KOPT-K1 (cell line): ENCODE results near the gene GSG1L.

ENCODE experiments used
- H3K27ac ChIP-seq: fragments of 200-600 bp; sonication (generic); 2 replicates; pipeline ENCODE4 v1.5.1; 2016; ENCODE audit warnings: antibody characterized with exemption, mild to moderate bottlenecking, low read depth, low read length; ENCODE audit not compliant: poor library complexity, severe bottlenecking
- H3K36me3 ChIP-seq: fragments of 200-600 bp; sonication (generic); 2 replicates; pipeline ENCODE4 v1.5.1; 2017; ENCODE audit warnings: antibody characterized with exemption, mild to moderate bottlenecking, low read length, moderate library complexity; ENCODE audit not compliant: insufficient read depth
- H3K9me3 ChIP-seq: fragments of 200-600 bp; sonication (generic); 2 replicates; pipeline ENCODE4 v1.5.1; 2017; ENCODE audit warnings: antibody characterized with exemption, low read length, mild to moderate bottlenecking; ENCODE audit not compliant: insufficient read depth, poor library complexity, severe bottlenecking

Gene GSG1L

DNA sequence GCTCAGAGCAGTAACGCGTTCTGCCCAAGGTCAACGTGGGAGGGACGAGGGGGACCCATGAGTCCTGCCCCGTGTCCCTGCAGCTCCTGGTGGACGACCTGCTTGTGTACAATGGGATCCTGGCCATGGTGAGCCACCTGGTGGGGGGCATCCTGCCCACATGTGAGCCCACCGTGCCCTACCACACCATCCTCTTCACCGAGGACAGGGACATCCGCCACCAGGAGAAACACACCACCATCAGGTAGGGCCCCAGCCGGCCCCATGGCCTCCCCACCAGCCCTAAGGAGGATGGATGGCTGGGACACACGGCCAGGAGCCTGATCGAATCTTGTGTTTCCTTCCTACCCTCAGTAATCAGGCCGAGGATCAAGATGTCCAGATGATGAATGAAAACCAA lies 286.0 kb downstream of the GSG1L start:
- Histone ChIP-seq H3K27ac (no peak overlapping the region), H3K9me3 (no peaks in the 10 kb centered on the region), H3K36me3 (no peaks in the 10 kb centered on the region)

DNA sequence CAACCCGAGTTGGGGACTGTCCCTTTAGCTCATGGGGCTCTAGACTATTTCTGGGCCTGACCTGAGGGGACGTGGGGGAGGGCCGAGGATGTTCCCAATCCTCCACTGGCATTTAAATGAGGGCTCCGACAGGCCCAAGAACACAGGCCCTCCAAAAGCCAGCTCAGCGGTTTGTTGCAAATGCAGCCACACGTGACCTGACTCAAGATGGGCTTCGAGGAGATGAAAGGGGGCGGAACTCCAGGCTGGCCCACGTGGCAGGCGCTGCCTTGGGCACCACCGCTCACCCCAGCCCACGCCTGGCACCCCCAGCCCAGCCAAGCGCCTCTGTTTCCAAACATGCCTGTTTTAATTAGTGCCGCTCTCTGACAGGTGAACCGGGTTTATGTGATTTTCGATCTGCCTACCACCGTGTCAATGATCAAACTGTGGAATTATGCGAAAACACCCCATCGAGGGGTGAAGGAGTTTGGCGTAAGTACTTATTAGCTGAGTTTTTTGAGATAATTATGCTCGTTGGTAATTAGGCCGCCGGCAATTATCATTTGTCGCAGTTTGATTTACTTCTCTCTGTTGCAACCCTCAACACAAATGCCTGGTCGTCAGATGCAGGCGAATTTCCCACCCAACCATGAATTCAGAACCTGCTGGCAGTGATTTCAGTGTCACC lies 286.8 kb downstream of the GSG1L start:
- H3K27ac ChIP-seq: no peak overlapping the region
- no peaks in the 10 kb centered on the region for H3K9me3 ChIP-seq
- H3K36me3 ChIP-seq: no peaks in the 10 kb centered on the region

DNA sequence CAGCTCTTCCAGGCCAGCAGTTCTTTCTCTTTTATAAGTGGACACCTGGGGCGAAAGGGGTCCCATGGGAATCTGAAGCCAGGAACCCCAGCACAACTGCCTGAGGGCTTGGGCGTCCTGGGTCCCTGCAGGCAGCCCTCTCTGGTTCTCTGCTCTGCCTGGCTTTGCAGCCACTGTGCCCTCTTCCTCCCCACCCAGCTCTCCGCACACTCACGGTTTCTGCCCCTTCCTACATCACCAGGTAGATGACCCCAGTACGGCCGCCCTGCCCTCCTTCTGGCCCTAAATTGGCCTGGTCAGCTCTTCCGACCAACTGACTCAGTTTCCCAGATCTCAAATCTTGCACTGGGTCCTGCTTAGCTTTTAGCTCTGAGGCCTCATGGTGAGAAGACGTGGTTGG lies 288.3 kb downstream of the GSG1L start:
- no peaks in the 10 kb centered on the region for H3K36me3 ChIP-seq
- H3K9me3 ChIP-seq: no peaks in the 10 kb centered on the region
- no peak overlapping the region for H3K27ac ChIP-seq

DNA sequence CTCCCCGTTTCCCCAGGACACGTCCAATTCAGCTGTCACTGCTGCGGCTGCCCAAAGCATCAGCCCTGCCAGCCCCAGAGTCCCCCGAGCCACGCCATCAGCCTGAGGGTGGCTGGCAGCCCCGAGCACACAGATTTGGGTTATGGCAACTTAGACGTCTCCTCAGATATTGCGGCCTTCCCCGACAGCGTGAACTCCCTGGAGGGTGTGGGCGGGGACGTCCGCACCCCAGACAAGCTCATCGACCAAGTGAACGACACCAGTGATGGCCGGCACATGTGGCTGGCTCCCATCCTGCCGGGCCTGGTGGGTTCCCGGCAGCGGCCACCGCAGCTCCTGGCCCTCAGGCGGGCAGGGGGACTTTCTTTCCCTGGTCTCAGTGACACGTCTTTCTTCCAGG lies 288.7 kb downstream of the GSG1L start:
- Histone ChIP-seq H3K27ac (no peak overlapping the region), H3K36me3 (no peaks in the 10 kb centered on the region), H3K9me3 (no peaks in the 10 kb centered on the region)

DNA sequence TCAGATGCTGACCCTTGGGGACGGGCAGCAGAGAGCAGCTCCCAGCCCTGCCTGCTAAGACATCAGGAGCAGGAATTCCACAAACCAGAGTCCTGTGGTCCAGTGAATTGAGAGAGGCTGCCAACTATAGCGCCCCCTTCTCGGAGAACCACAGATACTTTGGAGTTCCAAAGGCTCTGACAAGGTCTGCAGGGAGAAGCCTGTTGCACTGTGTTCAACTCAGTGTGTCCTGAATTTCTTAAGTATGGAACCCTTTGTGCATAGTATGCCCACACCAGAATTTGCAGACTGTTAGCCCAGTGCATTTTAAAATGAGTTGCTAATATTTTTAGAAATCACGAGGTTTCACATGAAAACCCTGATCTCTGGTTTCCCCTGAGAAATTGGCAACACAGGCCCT lies 290.2 kb downstream of the GSG1L start:
- Histone ChIP-seq H3K36me3 (no peaks in the 10 kb centered on the region), H3K27ac (no peak overlapping the region), H3K9me3 (no peaks in the 10 kb centered on the region)

DNA sequence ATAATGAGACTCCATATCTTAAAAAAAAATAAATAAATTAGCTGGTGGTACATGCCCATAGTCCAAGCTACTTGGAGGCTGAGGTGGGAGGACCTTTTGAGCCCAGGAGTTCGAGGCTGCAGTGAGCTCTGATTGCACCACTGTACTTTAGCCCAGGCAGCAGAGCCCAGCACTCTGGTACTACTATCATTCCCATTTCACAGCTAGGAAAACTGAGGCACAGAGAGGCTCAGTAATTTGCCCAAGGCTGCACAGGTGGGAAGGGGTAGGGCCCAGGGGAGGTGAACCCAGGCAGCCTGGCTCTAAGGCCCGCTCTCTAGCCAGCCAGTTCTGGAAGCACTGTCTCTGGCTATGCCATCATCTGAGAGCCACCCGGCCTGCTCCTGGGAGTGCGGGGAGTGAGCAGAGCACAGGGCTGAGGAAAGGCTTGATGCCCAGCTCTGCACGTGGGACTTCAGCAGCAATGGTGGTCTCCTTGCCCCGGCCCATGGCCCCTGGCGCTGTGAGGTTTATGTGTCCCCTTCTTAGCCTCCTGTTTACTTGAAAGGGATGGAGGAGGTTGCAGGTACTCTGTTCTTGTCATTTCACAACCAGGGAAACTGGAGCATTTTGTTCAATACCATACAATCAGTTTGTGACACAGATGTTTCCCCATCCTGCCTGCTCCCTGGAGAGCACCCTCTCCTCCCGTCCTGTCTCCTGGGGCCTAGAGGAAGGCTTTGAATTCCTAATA lies 291.3 kb downstream of the GSG1L start:
- Histone ChIP-seq H3K27ac (no peak overlapping the region), H3K9me3 (no peaks in the 10 kb centered on the region), H3K36me3 (no peaks in the 10 kb centered on the region)

DNA sequence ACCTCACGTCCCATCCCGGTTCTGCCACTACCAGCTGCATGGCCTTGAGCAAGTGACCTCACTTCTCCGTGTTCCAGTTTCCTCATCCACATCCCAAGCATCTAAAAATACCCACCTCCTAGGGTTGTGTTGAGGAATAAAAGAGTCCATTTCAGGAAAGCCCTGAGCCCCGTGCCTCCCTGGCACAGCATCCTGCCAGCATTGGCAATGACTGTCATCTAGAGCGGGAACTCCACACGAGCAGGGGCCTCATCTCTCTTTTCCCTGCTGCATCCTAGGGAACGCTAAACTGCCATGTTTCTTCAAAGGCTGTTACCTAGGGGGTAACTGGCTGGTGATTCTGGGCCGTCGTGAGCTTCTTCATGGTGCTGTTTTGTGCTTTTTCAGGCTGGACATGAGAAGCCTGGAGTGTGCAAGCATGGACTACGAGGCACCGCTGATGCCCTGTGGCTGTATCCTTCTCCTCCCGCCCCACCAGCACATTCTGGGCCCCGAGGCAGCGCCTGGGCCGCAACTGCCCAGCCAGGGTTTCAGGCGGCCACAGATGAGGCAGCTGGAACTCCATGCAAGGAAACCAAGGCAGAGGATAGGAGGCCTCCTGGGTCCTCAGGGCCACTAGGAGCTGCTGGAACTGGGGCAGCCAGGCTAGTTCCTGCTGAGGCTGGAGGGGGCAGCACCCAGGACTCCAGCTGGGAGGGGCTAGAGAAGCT lies 292.2 kb downstream of the GSG1L start:
- no peaks in the 10 kb centered on the region; the same call in 1 of the 2 replicates for H3K36me3 ChIP-seq
- H3K27ac ChIP-seq: no peak overlapping the region

DNA sequence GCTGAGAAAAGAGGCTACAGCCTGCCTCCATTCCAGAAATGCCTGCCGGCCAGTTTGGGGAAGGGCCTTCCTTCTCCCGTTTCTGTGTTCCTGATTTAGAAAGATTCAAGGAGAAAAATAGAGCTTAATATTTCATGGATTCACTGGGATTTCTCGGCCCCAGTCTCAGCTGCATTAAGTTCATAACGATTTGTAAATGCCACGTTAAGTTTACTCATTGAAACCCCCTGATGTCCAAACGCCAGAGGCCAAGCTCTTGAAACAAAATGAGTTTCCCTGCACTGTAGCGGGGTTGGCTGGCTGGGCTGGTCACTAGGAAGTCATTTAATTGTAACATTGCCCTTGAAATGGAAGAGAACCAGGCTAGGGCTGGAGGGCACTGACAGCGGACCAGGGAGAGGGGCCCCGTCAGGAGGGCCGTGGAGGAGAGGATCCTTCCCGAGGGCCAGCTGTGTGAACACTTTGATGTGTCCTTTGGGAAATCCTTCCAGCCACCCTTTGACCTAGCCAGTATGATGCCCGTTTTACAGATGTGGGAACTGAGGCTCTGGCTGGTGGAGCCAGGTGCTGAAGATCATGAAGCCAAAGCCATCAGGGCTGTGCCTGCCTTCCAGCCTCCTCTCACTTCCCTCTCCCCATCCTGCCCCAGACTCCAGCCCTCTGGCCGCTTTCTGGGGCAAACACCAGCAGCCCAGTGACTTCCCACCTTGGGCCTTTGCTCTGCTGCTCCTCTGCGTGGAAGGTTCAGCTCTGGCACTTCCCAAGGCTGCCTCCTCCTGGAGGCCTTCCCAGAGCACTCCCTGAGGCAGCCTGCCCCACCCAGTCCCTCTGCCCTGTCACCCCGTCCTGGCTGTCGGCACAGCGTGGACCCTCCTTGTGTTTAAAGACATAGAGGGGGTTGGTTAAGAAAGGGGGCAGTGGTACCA lies 293.0 kb downstream of the GSG1L start:
- Histone ChIP-seq H3K9me3 (no peaks in the 10 kb centered on the region), H3K36me3 (no peaks in the 10 kb centered on the region; the same call in 1 of the 2 replicates), H3K27ac (no peak overlapping the region)

More for the DNA sequence above, 292.2 kb downstream of the GSG1L start:
- no peaks in the 10 kb centered on the region for H3K9me3 ChIP-seq

DNA sequence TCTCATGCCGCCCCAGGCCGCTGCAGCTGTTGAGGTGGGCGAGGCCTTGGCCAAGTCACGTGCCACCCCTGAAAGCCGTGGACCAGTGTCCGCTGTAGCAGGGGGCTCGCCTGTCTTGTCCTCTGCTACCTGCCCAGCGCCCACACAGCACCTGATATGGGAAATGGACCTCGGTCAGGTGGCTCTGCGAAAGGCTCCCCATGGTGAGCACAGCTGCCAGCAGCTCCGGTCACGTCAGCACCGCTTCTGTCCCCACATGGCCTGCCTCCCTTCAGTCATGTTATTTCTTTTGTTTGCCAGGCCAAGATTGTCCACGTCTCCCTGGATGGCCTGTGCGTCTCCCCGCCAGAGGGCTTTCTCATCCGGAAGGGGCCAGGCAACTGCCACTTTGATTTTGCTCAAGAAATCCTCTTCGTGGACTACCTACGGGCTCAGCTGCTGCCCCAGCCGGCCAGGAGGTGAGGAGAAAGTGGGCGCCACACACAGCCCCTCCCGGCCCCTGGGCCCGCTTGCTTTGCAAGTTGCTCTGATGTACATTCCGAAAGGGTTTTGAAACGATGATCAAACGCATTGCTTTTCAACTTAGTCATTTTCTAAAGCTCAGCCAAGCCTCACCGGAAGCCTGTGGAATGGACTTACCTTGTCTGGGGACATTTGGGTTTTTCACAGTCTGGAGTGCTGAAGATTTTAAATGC lies 293.8 kb downstream of the GSG1L start:
- Histone ChIP-seq H3K36me3 (no peaks in the 10 kb centered on the region; the same call in 1 of the 2 replicates), H3K9me3 (peaks cover 1% of the 10 kb centered on the region), H3K27ac (no peak overlapping the region)

DNA sequence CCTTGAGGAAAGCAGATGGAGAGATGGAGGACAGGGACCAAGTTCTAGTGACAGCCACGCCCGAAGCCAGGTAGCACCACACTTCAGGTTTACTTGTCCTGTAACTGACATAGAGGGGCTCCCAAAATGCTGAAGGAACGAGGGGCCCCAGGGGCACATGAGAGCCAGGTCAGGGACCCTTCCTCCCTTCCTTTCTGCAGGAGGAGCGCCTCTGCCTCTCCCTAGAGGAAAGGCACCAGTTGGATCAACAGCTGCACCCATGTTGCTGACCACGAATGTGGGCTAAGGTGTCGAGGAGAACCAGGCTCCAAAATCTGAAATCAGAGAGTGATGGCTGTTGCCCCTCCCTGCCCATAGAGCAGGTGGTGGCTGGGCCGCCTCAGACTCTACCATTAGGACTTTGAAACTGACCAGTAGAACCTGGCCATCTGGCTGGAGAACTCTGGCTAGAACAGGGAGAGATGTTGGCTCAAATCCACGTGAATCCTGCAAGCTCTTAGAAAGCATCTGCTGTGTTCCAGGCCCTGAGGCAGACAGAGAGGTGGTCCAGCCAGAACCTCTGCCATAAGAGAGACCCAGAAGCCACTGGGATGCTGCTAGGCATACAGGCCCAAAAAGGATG lies 294.8 kb downstream of the GSG1L start:
- no peak overlapping the region for H3K27ac ChIP-seq
- H3K9me3 ChIP-seq: peaks cover 11% of the 10 kb centered on the region
- H3K36me3 ChIP-seq: no peaks in the 10 kb centered on the region; the same call in 1 of the 2 replicates

DNA sequence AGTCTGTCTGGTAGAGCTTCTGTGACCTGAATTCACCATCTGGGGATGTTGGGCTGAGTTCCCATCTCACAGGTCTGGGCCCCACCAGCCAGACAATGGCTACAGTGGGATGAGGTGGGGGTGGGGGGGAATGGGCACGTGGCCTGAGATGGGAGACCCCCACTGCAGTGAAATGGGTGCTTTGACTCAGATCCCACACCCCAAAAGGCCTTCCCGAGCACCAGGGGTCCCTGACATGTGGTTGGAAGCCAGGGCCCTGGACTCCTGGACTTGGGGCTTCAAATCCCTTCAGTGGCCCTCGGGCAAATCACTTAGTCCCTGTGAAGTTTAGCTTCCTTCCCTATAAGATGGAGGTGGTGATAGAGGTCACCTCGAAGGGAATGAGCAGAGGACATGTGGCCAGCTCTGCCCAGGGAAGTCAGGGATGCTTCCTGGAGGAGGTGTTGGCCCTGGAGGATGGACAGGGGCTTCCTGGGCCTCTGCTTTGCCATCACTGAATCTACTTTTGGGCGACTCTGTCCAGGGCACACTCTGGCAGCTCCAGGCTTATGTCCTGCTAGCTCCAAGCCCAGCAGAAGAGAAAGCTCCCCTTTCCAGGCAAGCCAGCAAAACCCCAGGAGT lies 295.4 kb downstream of the GSG1L start:
- H3K36me3 ChIP-seq: no peaks in the 10 kb centered on the region; the same call in 1 of the 2 replicates
- peaks cover 13% of the 10 kb centered on the region for H3K9me3 ChIP-seq
- H3K27ac ChIP-seq: no peak overlapping the region

DNA sequence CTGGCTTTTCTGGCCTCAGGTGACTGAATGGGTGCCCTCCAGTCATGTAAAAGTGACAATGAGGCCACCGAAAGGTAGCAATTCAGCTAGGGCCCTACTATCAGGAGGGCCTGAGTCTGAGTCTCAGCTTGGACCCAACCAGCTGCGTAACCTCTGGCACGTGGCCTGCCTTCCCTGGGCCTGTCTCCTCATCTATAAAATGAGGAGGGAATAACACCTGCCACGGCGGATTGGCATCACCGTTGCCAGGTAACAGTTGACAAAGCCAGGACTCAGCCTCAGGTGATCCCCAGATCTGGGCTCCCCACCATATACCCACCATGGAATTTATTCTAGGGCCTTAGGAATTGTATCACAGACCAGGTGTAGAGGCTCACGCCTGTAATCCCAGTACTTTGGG lies 296.4 kb downstream of the GSG1L start:
- Histone ChIP-seq H3K36me3 (no peaks in the 10 kb centered on the region; the same call in 1 of the 2 replicates), H3K9me3 (peaks cover 13% of the 10 kb centered on the region), H3K27ac (no peak overlapping the region)

DNA sequence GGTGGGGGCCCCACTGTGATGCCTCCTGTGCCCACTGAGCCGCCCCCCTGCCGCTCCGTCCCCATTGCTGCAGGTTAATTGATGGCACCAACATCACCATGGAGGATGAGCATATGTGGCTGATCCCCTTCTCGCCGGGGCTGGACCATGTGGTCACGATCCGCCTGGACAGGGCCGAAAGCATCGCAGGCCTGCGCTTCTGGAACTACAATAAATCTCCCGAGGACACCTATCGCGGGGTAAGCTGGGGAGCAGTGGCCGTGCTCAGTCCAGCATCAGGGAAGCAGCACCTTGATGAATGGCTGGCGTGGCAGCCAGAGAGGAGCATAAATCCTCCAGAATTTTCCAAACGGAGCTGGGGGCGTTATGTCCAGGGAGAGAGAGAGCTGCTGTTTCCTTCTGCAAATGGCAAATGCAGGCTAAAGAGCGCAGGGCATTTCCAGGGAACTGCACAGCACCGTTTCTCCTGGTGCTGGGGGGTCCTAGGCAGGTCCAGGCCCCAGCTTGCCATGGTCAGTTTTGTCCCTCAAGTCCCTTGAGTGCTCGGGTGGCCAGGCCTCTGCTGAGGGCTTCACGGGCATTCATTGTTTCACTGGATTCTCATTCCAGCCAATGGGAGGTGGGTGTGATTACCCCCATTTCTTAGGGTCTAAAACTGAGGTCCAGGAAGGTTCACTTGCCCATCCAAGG lies 297.1 kb downstream of the GSG1L start:
- Histone ChIP-seq H3K9me3 (peaks cover 13% of the 10 kb centered on the region), H3K36me3 (no peaks in the 10 kb centered on the region; the same call in 1 of the 2 replicates), H3K27ac (no peak overlapping the region)
